GM12874 (cell line): ENCODE measurements around the gene ATG10.

Experiments
- TF ChIP-seq, protein P1 (sequence below): IDR thresholded peaks from 2 replicates; pipeline ENCODE4 v1.5.1; 2011; ENCODE audit warnings: low read depth, mild to moderate bottlenecking, control low read depth, low read length, moderate library complexity; ENCODE audit not compliant: insufficient read depth

The ATG10 gene

DNA sequence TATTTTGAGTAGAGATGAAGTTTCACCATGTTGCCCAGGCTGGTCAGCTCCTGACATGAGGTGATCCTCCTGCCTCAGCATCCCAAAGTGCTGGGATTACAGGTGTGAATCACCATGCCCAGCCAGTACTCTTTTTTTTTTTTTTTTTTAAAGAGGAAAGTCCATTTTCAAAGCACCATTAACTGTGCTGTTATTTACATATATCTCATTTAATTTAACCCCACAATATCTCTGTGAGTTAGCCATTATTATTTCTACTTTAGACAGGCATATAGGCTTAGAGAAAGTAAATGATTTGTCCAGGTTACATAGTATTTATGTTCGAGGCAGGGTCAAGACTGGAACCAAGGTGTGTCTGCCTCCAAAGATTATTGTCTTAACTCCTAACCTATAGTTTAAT is 50.7 kb downstream of the ATG10 start:
- TF ChIP-seq, protein P1, sequence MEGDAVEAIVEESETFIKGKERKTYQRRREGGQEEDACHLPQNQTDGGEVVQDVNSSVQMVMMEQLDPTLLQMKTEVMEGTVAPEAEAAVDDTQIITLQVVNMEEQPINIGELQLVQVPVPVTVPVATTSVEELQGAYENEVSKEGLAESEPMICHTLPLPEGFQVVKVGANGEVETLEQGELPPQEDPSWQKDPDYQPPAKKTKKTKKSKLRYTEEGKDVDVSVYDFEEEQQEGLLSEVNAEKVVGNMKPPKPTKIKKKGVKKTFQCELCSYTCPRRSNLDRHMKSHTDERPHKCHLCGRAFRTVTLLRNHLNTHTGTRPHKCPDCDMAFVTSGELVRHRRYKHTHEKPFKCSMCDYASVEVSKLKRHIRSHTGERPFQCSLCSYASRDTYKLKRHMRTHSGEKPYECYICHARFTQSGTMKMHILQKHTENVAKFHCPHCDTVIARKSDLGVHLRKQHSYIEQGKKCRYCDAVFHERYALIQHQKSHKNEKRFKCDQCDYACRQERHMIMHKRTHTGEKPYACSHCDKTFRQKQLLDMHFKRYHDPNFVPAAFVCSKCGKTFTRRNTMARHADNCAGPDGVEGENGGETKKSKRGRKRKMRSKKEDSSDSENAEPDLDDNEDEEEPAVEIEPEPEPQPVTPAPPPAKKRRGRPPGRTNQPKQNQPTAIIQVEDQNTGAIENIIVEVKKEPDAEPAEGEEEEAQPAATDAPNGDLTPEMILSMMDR, result no peak

GRCh38 chr5:82023644-82024043 is 51.8 kb downstream of the ATG10 start:
- TF ChIP-seq, protein P1, result no peak

- TF ChIP-seq, protein P1, result no peak
Measured at GRCh38 chr5:82031220-82032119, 59.6 kb downstream of the ATG10 start.

DNA sequence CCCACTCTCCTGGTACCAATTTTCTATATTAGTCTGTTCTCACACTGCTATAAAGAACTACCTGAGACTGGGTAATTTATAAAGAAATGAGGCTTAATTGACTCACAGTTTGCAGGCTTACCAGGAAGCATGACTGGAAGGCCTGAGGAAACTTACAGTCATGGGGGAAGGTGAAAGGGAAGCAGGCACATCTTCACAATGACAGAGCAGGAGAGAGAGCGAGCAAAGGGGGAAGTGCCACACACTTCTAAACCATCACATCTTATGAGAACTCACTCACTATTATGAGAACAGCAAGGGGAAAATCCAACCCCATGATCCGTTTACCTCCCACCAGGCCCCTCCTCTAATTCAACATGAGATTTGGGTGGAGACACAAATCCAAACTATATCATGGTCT is 72.2 kb downstream of the ATG10 start:
- TF ChIP-seq, protein P1, result no peak

GRCh38 chr5:82045554-82046275 is 73.9 kb downstream of the ATG10 start:
- TF ChIP-seq, protein P1, result no peak

- TF ChIP-seq, protein P1, result no peak
Measured at GRCh38 chr5:82046276-82046647, 74.4 kb downstream of the ATG10 start.

GRCh38 chr5:82050955-82051354 is 79.1 kb downstream of the ATG10 start:
- TF ChIP-seq, protein P1, result no peak
